ENCODE results near the gene HES1.

HES1 gene

DNA sequence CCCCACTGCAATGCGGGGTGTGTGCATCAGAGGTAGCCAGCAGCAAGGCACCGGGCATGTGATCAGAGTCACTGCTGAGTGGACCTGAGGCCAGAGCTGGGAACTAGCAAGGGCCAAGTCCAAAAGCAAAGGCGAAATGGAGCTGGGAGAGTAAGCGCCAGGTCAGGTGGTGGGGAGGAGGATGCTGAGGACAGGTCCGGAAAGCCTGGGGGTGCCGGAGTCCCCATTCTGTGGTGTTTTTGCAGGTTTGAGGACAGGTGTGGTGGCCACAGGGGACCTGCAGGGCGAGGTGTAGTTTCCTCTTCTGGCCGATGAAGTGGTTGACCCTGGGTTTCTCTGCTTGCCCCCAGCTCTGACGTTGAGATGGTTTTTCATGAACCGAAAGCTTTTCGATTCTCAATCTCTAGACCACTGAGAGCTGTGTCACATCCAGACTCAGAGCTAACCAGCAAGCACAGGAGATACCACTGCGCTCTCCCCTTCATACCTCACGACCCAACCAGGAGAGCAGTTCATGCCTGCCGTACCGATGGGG lies 35.0 kb upstream of the HES1 start:
- TF ChIP-seq, protein P1, sequence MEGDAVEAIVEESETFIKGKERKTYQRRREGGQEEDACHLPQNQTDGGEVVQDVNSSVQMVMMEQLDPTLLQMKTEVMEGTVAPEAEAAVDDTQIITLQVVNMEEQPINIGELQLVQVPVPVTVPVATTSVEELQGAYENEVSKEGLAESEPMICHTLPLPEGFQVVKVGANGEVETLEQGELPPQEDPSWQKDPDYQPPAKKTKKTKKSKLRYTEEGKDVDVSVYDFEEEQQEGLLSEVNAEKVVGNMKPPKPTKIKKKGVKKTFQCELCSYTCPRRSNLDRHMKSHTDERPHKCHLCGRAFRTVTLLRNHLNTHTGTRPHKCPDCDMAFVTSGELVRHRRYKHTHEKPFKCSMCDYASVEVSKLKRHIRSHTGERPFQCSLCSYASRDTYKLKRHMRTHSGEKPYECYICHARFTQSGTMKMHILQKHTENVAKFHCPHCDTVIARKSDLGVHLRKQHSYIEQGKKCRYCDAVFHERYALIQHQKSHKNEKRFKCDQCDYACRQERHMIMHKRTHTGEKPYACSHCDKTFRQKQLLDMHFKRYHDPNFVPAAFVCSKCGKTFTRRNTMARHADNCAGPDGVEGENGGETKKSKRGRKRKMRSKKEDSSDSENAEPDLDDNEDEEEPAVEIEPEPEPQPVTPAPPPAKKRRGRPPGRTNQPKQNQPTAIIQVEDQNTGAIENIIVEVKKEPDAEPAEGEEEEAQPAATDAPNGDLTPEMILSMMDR (IDR thresholded peaks at IDR 0.05; ENCODE audit: low read depth, low read length), result no peak
- Histone ChIP-seq H3K27me3 (ENCODE audit: insufficient read depth, low read depth, severe bottlenecking) (no peaks in the 10 kb centered on the region), H3K27ac (no peak overlapping the region)

GRCh38 chr3:194101592-194102432 lies 34.1 kb upstream of the HES1 start:
- no peak for DNase-seq
- H3K4me3 ChIP-seq (ENCODE audit: low read depth, low read length), result no peak overlapping the region
- TF ChIP-seq, protein P1 (IDR thresholded peaks at IDR 0.05; ENCODE audit: low read depth, low read length), result no peak
- no peaks in the 10 kb centered on the region for H3K36me3 ChIP-seq
- H3K27ac ChIP-seq, result no peak overlapping the region
- H3K9me3 ChIP-seq (ENCODE audit: severe bottlenecking), result no peaks in the 10 kb centered on the region
- H3K27me3 ChIP-seq (ENCODE audit: insufficient read depth, low read depth, severe bottlenecking), result no peaks in the 10 kb centered on the region

More for the DNA sequence above, 35.0 kb upstream of the HES1 start:
- Histone ChIP-seq H3K4me3 (ENCODE audit: low read depth, low read length) (no peak overlapping the region), H3K9me3 (ENCODE audit: severe bottlenecking) (no peaks in the 10 kb centered on the region), H3K36me3 (no peaks in the 10 kb centered on the region)
- no peak for DNase-seq

GRCh38 chr3:194102436-194102835 lies 33.5 kb upstream of the HES1 start:
- no peak for DNase-seq
- H3K4me3 ChIP-seq (ENCODE audit: low read depth, low read length), result no peak overlapping the region
- H3K27me3 ChIP-seq (ENCODE audit: insufficient read depth, low read depth, severe bottlenecking), result no peaks in the 10 kb centered on the region
- no peaks in the 10 kb centered on the region for H3K36me3 ChIP-seq
- H3K27ac ChIP-seq, result no peak overlapping the region
- H3K9me3 ChIP-seq (ENCODE audit: severe bottlenecking), result no peaks in the 10 kb centered on the region
- TF ChIP-seq, protein P1 (IDR thresholded peaks at IDR 0.05; ENCODE audit: low read depth, low read length), result no peak

GRCh38 chr3:194103505-194103904 lies 32.4 kb upstream of the HES1 start:
- Histone ChIP-seq H3K36me3 (no peaks in the 10 kb centered on the region), H3K27me3 (ENCODE audit: insufficient read depth, low read depth, severe bottlenecking) (no peaks in the 10 kb centered on the region), H3K4me3 (ENCODE audit: low read depth, low read length) (no peak overlapping the region)

DNA sequence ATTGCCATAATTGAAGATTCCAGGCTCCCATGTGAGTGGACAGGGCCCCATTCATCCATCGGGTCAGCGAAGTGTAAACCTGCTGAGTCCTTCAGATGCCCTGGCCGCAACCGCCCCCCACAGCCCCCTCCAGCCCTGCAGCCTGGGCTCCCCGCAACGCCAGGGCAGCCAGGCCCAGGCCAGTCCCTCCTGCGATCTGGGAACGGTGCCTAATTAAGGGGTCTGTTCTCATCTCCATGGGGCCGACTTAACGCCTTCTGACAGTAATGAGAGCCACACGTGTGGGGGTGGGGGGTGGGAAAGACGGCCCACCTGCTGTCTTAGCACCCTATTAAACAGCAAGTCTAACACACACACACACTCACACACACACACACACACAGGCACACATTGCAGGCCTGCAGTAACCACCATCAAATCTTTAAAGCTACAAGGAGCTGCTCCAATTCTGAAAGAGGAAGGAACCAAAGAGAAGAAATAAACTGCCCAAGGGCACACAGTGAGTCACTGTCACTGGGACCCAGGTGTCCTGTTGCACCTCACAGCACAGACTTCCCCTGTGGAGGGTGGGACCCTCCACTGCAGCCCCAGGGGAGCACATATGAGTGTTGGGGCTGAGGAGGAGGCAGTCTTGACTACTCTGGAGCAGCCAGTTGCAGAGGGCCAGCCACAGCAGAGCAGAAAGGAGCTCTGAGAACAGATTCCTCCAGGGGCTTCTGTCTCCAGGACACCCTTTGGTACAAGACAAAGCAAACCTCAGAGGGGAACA lies 31.8 kb upstream of the HES1 start:
- no peak overlapping the region for H3K4me3 ChIP-seq (ENCODE audit: low read depth, low read length)
- H3K27me3 ChIP-seq (ENCODE audit: insufficient read depth, low read depth, severe bottlenecking), result no peaks in the 10 kb centered on the region
- H3K27ac ChIP-seq, result no peak overlapping the region
- DNase-seq, result no peak
- TF ChIP-seq, protein P1 (IDR thresholded peaks at IDR 0.05; ENCODE audit: low read depth, low read length), result no peak
- H3K36me3 ChIP-seq, result no peaks in the 10 kb centered on the region
- H3K9me3 ChIP-seq (ENCODE audit: severe bottlenecking), result no peaks in the 10 kb centered on the region

More at GRCh38 chr3:194103505-194103904, 32.4 kb upstream of the HES1 start:
- Histone ChIP-seq H3K27ac (no peak overlapping the region), H3K9me3 (ENCODE audit: severe bottlenecking) (no peaks in the 10 kb centered on the region)
- TF ChIP-seq, protein P1 (IDR thresholded peaks at IDR 0.05; ENCODE audit: low read depth, low read length), result no peak
- no peak for DNase-seq

Data from WERI-Rb-1 (cell line).